ENCODE data around the gene CDT1.

The CDT1 gene

DNA sequence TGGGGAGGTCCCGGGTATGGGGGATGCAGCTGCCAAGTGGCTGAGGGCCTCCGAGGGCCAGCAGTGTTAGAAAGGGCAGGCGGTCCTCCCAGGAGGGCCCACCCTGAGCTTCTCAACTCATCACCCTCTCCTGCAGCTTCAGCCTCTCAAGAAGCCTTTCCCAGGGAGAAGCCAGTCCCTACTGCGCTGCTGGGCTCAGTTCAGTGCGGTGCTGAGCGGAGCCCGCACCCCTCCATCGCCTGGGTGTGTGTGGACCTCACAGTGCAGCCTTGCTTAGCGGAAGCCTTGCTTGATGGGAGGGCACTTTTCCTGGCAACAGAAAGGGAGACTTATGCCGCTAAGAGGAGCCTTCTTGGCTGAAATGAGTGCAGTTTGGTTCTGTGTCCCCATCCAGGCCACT, 11.6 kb downstream of the CDT1 start:
- Histone ChIP-seq H3K27ac (no peak overlapping the region), H3K9me3 (ENCODE audit: low read depth, low read length) (no peaks in the 10 kb centered on the region), H3K9ac (ENCODE audit: insufficient read length) (no peak overlapping the region), H3K36me3 (ENCODE audit: insufficient read depth, low read length) (no peaks in the 10 kb centered on the region), H3K4me3 (no peak overlapping the region)
- TF ChIP-seq POLR2AphosphoS5 (IDR thresholded peaks at IDR 0.05; ENCODE audit: borderline replicate concordance, low read depth, low read length) (no peak), EZH2 (IDR thresholded peaks at IDR 0.05) (no peak), FOXP2 (optimal IDR thresholded peaks at IDR 0.05; ENCODE audit: control extremely low read depth, extremely low read length, insufficient read depth) (no peak)
- DNase-seq (ENCODE audit: low read depth, low spot score) = no peak

DNA sequence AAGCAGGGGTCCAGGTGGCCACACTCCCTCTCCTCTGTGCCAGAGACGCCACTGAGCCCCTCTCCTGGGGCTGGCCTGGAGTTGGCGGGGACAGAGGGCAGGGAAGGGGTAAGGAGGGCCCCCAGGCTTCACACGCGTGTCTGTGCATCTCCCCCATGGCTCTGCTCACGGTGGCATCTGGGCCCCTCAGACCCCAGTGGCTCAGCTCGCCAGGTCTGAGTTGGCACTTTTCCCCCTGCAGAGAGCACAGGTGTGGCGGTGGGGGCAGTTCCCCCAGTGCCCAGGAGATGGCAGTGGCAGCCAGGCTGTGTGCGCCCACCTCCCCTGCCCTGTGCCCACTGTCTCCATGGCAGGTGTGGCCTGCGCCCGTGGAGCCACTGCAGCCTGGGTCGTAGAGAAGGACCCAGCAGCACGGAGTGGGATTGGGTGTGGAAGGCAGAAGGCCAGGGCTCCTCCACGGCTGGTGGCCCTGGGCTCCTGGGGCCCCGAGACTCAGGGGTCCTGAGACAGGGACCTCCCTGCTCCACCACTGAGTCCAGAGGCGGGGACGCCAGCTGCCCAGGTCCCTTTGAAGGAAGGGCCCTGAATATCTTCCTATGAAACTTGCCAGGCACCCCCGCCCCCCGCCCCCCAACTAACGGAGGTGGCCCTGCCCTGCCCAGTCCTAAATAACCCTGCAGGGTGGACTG, 12.5 kb downstream of the CDT1 start:
- Histone ChIP-seq H3K4me3 (no peak overlapping the region), H3K27ac (no peak overlapping the region), H3K36me3 (ENCODE audit: insufficient read depth, low read length) (no peaks in the 10 kb centered on the region), H3K9ac (ENCODE audit: insufficient read length) (no peak overlapping the region), H3K9me3 (ENCODE audit: low read depth, low read length) (no peaks in the 10 kb centered on the region)
- no peak for DNase-seq (ENCODE audit: low read depth, low spot score)
- TF ChIP-seq EZH2 (IDR thresholded peaks at IDR 0.05) = no peak
- TF ChIP-seq POLR2AphosphoS5 (IDR thresholded peaks at IDR 0.05; ENCODE audit: borderline replicate concordance, low read depth, low read length) = no peak
- TF ChIP-seq FOXP2 (optimal IDR thresholded peaks at IDR 0.05; ENCODE audit: control extremely low read depth, extremely low read length, insufficient read depth) = no peak

GRCh38 chr16:88816736-88817535, 13.3 kb downstream of the CDT1 start:
- Histone ChIP-seq H3K36me3 (ENCODE audit: insufficient read depth, low read length) (no peaks in the 10 kb centered on the region), H3K9ac (ENCODE audit: insufficient read length) (no peak overlapping the region), H3K9me3 (ENCODE audit: low read depth, low read length) (no peaks in the 10 kb centered on the region), H3K4me3 (no peak overlapping the region), H3K27ac (no peak overlapping the region)
- DNase-seq (ENCODE audit: low read depth, low spot score) = no peak
- no peak for TF ChIP-seq EZH2 (IDR thresholded peaks at IDR 0.05)
- no peak for TF ChIP-seq FOXP2 (optimal IDR thresholded peaks at IDR 0.05; ENCODE audit: control extremely low read depth, extremely low read length, insufficient read depth)
- TF ChIP-seq POLR2AphosphoS5 (IDR thresholded peaks at IDR 0.05; ENCODE audit: borderline replicate concordance, low read depth, low read length) = no peak

DNA sequence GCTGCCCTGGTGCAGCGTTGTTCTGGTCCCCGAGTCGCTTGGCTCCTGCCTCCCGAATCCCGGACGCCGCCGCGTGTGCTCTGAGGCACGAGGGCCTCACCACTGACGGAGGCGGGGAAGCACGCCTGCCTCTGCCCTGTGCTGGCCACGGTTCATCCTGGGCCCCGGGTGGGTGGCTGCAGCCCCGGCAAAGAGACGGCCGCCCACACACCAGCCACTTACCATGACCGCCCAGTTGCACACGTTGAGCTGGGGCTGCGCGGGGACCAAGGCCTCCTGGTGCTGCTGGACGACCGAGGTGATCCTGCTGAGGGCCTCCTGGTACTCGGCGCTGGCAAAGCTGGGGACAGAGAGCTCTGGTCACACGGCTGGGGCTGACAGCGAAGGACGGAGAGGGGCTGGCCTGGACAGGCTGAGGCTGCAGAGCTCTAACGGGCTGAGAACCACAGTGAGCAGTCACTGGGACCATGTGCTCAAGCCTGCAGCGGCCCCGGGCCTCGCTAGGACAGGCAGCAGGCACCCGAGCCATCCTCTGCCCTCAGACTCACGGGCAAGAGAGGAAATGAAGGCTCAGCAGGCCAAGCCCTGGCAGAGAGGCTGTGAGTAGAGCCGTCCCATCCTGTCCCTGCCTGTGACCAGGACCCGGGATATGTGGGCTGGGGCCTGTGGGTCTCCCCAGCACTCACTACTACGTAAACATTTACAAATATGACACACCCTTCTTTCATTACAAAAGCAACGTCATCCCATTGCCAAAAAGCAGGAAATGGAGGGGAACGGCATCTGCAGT, 14.4 kb downstream of the CDT1 start:
- Histone ChIP-seq H3K4me3 (no peak overlapping the region), H3K9me3 (ENCODE audit: low read depth, low read length) (no peaks in the 10 kb centered on the region), H3K9ac (ENCODE audit: insufficient read length) (no peak overlapping the region), H3K27ac (no peak overlapping the region), H3K36me3 (ENCODE audit: insufficient read depth, low read length) (no peaks in the 10 kb centered on the region)
- DNase-seq (ENCODE audit: low read depth, low spot score) = no peak
- TF ChIP-seq POLR2AphosphoS5 (IDR thresholded peaks at IDR 0.05; ENCODE audit: borderline replicate concordance, low read depth, low read length) = no peak
- TF ChIP-seq FOXP2 (optimal IDR thresholded peaks at IDR 0.05; ENCODE audit: control extremely low read depth, extremely low read length, insufficient read depth) = no peak
- TF ChIP-seq EZH2 (IDR thresholded peaks at IDR 0.05) = no peak

GRCh38 chr16:88818575-88818874, 14.9 kb downstream of the CDT1 start:
- no peaks in the 10 kb centered on the region for H3K9me3 ChIP-seq (ENCODE audit: low read depth, low read length)
- no peak overlapping the region for H3K9ac ChIP-seq (ENCODE audit: insufficient read length)
- DNase-seq (ENCODE audit: low read depth, low spot score) = no peak
- TF ChIP-seq EZH2 (IDR thresholded peaks at IDR 0.05) = no peak
- no peak for TF ChIP-seq FOXP2 (optimal IDR thresholded peaks at IDR 0.05; ENCODE audit: control extremely low read depth, extremely low read length, insufficient read depth)
- TF ChIP-seq POLR2AphosphoS5 (IDR thresholded peaks at IDR 0.05; ENCODE audit: borderline replicate concordance, low read depth, low read length) = no peak
- H3K4me3 ChIP-seq = no peak overlapping the region
- no peak overlapping the region for H3K27ac ChIP-seq
- no peaks in the 10 kb centered on the region for H3K36me3 ChIP-seq (ENCODE audit: insufficient read depth, low read length)

GRCh38 chr16:88819126-88819525, 15.5 kb downstream of the CDT1 start:
- Histone ChIP-seq H3K4me3 (no peak overlapping the region), H3K9me3 (ENCODE audit: low read depth, low read length) (no peaks in the 10 kb centered on the region), H3K27ac (no peak overlapping the region), H3K9ac (ENCODE audit: insufficient read length) (no peak overlapping the region), H3K36me3 (ENCODE audit: insufficient read depth, low read length) (no peaks in the 10 kb centered on the region)
- TF ChIP-seq FOXP2 (optimal IDR thresholded peaks at IDR 0.05; ENCODE audit: control extremely low read depth, extremely low read length, insufficient read depth) (no peak), EZH2 (IDR thresholded peaks at IDR 0.05) (no peak), POLR2AphosphoS5 (IDR thresholded peaks at IDR 0.05; ENCODE audit: borderline replicate concordance, low read depth, low read length) (no peak)
- no peak for DNase-seq (ENCODE audit: low read depth, low spot score)

- H3K9ac ChIP-seq (ENCODE audit: insufficient read length) = no peak overlapping the region
- no peak overlapping the region for H3K27ac ChIP-seq
- H3K36me3 ChIP-seq (ENCODE audit: insufficient read depth, low read length) = no peaks in the 10 kb centered on the region
- H3K4me3 ChIP-seq = no peak overlapping the region
- DNase-seq (ENCODE audit: low read depth, low spot score) = no peak
- H3K9me3 ChIP-seq (ENCODE audit: low read depth, low read length) = no peaks in the 10 kb centered on the region
- TF ChIP-seq EZH2 (IDR thresholded peaks at IDR 0.05) = no peak
- TF ChIP-seq FOXP2 (optimal IDR thresholded peaks at IDR 0.05; ENCODE audit: control extremely low read depth, extremely low read length, insufficient read depth) = no peak
- no peak for TF ChIP-seq POLR2AphosphoS5 (IDR thresholded peaks at IDR 0.05; ENCODE audit: borderline replicate concordance, low read depth, low read length)
Measured at GRCh38 chr16:88820385-88821025, 16.9 kb downstream of the CDT1 start.
